Measurements from ENCODE around the gene MBTD1. TPM values are rescaled to one million over a fixed set of nuclear protein-coding genes. Genes with fewer than 3 reads are reported as not detected.

The MBTD1 gene
- total and polyA plus RNA-seq, 4 donors = 2.4 to 14.2 (median 7.8) TPM

- Histone ChIP-seq H3K27me3 (ENCODE audit: control insufficient read depth in 4 of 4, insufficient read depth in 4 of 4, low read length in 3 of 4) (no peaks in the 10 kb centered on the region), H3K4me1 (ENCODE audit: control insufficient read depth in 4 of 4, insufficient read depth in 4 of 4, low read length in 3 of 4) (peaks cover 3 to 15% (median 8%) of the 10 kb centered on the region in 4 donors), H3K9me3 (ENCODE audit: control insufficient read depth in 4 of 4, low read length in 3 of 4) (no peaks in the 10 kb centered on the region), H3K27ac (ENCODE audit: low read depth in 1 of 2, low read length in 2 of 2) (peak overlapping the region; percentile 85 to 92), H3K9ac (ENCODE audit: low read depth in 1 of 2, low read length in 2 of 2) (peak overlapping the region in 1 of 2 donors; percentile 64), H3K4me3 (ENCODE audit: low read depth in 1 of 3, low read length in 3 of 3) (peak overlapping the region; percentile 70 to 95 (median 94)), H3K36me3 (ENCODE audit: control insufficient read depth in 4 of 4, insufficient read depth in 3 of 4, low read depth in 1 of 4, low read length in 3 of 4) (peaks cover 7 to 25% (median 18%) of the 10 kb centered on the region in 4 donors)
- peak; percentile 71 for DNase-seq (ENCODE audit: low spot score)
- 15% methylated on average over 42 of the region's 42 CpGs for WGBS
- TF ChIP-seq JUND (IDR thresholded peaks at IDR 0.05) (no peak), RAD21 (IDR thresholded peaks at IDR 0.05) (peak; percentile 56 to 66), CTCF (IDR thresholded peaks at IDR 0.05; ENCODE audit: low read depth, low read length, missing input control) (peak; percentile 57)
Measured at GRCh38 chr17:51166987-51167931, 92.6 kb downstream of the MBTD1 start.

GRCh38 chr17:51166198-51166986 is 93.5 kb downstream of the MBTD1 start, which contains the start of gene NME2:
Gene NME2 (plus strand): TSS chr17:51166411. CDS start chr17:51166831, 420 bp downstream.
- WGBS = under 1% methylated on average over 98 of the region's 98 CpGs
- peak; percentile 86 for DNase-seq (ENCODE audit: low spot score)
- peak within 1 kb of the TSS; percentile 70 to 95 (median 94) for H3K4me3 ChIP-seq (ENCODE audit: low read depth in 1 of 3, low read length in 3 of 3)
- H3K4me1 ChIP-seq (ENCODE audit: control insufficient read depth in 4 of 4, insufficient read depth in 4 of 4, low read length in 3 of 4) = peaks cover 3 to 15% (median 8%) of the 10 kb centered on the region in 4 donors
- peak in 1 of 2 donors; percentile 2 for TF ChIP-seq HNF4A (conservative IDR thresholded peaks at IDR 0.05)
- no peak for TF ChIP-seq HNF4G (IDR thresholded peaks at IDR 0.05)
- TF ChIP-seq SP1 (IDR thresholded peaks at IDR 0.05) = peak; percentile 40
- TF ChIP-seq, protein P1, sequence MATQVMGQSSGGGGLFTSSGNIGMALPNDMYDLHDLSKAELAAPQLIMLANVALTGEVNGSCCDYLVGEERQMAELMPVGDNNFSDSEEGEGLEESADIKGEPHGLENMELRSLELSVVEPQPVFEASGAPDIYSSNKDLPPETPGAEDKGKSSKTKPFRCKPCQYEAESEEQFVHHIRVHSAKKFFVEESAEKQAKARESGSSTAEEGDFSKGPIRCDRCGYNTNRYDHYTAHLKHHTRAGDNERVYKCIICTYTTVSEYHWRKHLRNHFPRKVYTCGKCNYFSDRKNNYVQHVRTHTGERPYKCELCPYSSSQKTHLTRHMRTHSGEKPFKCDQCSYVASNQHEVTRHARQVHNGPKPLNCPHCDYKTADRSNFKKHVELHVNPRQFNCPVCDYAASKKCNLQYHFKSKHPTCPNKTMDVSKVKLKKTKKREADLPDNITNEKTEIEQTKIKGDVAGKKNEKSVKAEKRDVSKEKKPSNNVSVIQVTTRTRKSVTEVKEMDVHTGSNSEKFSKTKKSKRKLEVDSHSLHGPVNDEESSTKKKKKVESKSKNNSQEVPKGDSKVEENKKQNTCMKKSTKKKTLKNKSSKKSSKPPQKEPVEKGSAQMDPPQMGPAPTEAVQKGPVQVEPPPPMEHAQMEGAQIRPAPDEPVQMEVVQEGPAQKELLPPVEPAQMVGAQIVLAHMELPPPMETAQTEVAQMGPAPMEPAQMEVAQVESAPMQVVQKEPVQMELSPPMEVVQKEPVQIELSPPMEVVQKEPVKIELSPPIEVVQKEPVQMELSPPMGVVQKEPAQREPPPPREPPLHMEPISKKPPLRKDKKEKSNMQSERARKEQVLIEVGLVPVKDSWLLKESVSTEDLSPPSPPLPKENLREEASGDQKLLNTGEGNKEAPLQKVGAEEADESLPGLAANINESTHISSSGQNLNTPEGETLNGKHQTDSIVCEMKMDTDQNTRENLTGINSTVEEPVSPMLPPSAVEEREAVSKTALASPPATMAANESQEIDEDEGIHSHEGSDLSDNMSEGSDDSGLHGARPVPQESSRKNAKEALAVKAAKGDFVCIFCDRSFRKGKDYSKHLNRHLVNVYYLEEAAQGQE (IDR thresholded peaks at IDR 0.05) = peak; percentile 50
- TF ChIP-seq GABPA (IDR thresholded peaks at IDR 0.05 in 1 of 2, conservative IDR thresholded peaks at IDR 0.05 in 1 of 2) = peak in 1 of 2 donors; percentile 60
- H3K9me3 ChIP-seq (ENCODE audit: control insufficient read depth in 4 of 4, low read length in 3 of 4) = no peaks in the 10 kb centered on the region
- peak within 1 kb of the TSS; percentile 85 to 92 for H3K27ac ChIP-seq (ENCODE audit: low read depth in 1 of 2, low read length in 2 of 2)
- peak within 1 kb of the TSS; percentile 64 to 83 for H3K9ac ChIP-seq (ENCODE audit: low read depth in 1 of 2, low read length in 2 of 2)
- peaks cover 9 to 27% (median 23%) of the 10 kb centered on the region in 4 donors for H3K36me3 ChIP-seq (ENCODE audit: control insufficient read depth in 4 of 4, insufficient read depth in 3 of 4, low read depth in 1 of 4, low read length in 3 of 4)
- no peaks in the 10 kb centered on the region for H3K27me3 ChIP-seq (ENCODE audit: control insufficient read depth in 4 of 4, insufficient read depth in 4 of 4, low read length in 3 of 4)

Data from liver (tissue), 9 donors.